Body of pancreas (tissue), 4 donors: ENCODE results near the gene EPHA10. TPM values are rescaled to one million over a fixed set of nuclear protein-coding genes. Genes with fewer than 3 reads are reported as not detected.

Experiments
- ATAC-seq: fragments of 150-250 bp; one replicate; pipeline ENCODE4 v1.9.1; 2016
- DNase-seq, 4 donors: peaks; one replicate each; pipeline ENCODE4 v3.0.0-alpha.2; 2019
- H3K27ac ChIP-seq, 4 donors: fragments of 200-600 bp; sonication (generic); 1 replicate in 3 of 4; 2 replicates in 1 of 4; pipeline versions ENCODE4 v1.5.1 to v1.6.1; 2016 to 2019; ENCODE audit warnings: mild to moderate bottlenecking in 1 of 4, mixed read lengths in 1 of 4, moderate library complexity in 1 of 4
- H3K27me3 ChIP-seq, 2 donors: fragments of 200-600 bp; sonication (generic); one replicate each; pipeline ENCODE4 v1.6.0; 2016; ENCODE audit warnings: mild to moderate bottlenecking in 1 of 2
- H3K36me3 ChIP-seq, 2 donors: fragments of 200-600 bp; sonication (generic); replicated peaks in 1 of 2; 2 replicates each; pipeline ENCODE4 v1.5.1; 2016; ENCODE audit warnings: low read depth in 2 of 2; ENCODE audit not compliant: insufficient read depth in 1 of 2
- H3K4me1 ChIP-seq: fragments of 200-600 bp; sonication (generic); one replicate; pipeline ENCODE4 v1.6.0; 2016
- H3K4me3 ChIP-seq, 2 donors: fragments of 200-600 bp; sonication (generic); 1 replicate in 1 of 2; 2 replicates in 1 of 2; pipeline ENCODE4 v1.5.1; 2016 to 2019
- H3K9me3 ChIP-seq, 3 donors: fragments of 200-600 bp; sonication (generic); 1 replicate in 2 of 3; 2 replicates in 1 of 3; pipeline ENCODE4 v1.5.1; 2016
- CTCF ChIP-seq, 7 experiments: fragments of 450-650 bp in 4 of 7; fragments of 200-600 bp in 3 of 7; sonication (generic) in 3 of 7; IDR thresholded peaks; one replicate each; pipeline ENCODE4 v1.5.1; 2016 to 2019; ENCODE audit warnings: antibody characterized with exemption in 7 of 7
- POLR2A ChIP-seq, 3 donors: fragments of 450-650 bp; IDR thresholded peaks; one replicate each; pipeline ENCODE4 v1.6.1; 2016; ENCODE audit warnings: antibody characterized with exemption in 3 of 3, mild to moderate bottlenecking in 2 of 3
- WGBS, 2 donors: methylation state at CpG; one replicate each; pipeline ENCODE4 v1.1.5; 2017; 5-methylcytosine and 5-hydroxymethylcytosine counted together
- intact Hi-C: fragments of 100-400 bp; cut with DNase I; formaldehyde crosslinking; loops from one replicate; pipeline ENCODE4 v1.15.1; 2023
- total RNA-seq, 2 donors: library from RNA; depleted of rRNA; stranded (reverse); fragments of >200 nt; gene quantifications; one replicate each; pipeline ENCODE4 v1.1.0, GENCODE V29; 2016

The EPHA10 gene
- total RNA-seq, 2 donors from 2014 or later: 1.6 to 2.0 TPM

DNA sequence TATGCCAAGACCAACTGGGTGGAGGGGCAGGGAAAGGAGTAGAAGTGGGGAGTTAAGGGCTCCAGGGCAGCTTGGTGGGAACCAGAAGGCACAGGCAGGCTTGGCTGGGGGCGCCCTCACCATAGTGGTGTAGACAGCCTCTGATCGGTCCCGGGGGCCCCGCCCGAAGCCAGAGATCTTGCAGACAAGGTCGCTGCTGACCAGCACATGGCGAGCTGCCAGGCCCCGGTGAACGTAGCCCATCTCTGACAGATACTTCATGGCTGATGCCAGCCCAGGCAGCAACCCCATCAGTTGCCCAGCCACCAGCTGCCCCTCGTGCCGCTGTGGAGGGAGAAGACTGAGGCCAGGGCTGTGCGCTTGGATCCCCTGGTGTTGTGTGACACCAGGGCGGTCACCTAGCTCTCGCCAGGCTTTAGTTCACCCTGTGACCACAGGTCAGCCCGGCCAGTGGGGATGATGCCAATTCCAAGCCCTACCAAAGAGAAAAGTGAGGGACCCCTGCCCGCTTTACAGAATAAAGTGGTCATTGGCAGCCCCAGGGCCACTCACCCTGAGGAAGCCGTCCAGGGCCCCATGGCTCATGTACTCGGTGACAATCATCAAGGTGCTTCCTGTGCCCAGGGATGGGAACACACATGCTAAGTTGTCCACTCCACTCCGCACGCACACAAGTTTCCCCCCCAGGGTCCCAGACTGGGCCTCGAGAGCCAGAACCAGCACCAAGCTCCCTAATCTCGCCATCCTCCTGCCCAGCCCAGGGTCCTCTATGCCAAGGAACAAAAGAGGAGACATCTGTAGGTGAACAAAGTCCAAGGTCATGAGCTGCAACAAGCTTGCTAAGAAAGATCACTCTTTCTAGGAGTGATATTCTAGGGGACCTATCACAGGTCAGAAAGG is 44.4 kb downstream of the EPHA10 start:
- TF ChIP-seq CTCF (IDR thresholded peaks at IDR 0.05) (no peak), POLR2A (IDR thresholded peaks at IDR 0.05) (no peak)
- H3K36me3 ChIP-seq: no peaks in the 10 kb centered on the region
- H3K27ac ChIP-seq: no peak overlapping the region
- 77 to 84% methylated on average over 13 to 20 of the region's 22 CpGs for WGBS, 2 donors
- ATAC-seq (no peak), DNase-seq (no peak)
- H3K27me3 ChIP-seq: no peaks in the 10 kb centered on the region
- no peaks in the 10 kb centered on the region for H3K4me1 ChIP-seq
- H3K9me3 ChIP-seq: no peaks in the 10 kb centered on the region
- no peak overlapping the region for H3K4me3 ChIP-seq
- intact Hi-C loops: no loop called here

DNA sequence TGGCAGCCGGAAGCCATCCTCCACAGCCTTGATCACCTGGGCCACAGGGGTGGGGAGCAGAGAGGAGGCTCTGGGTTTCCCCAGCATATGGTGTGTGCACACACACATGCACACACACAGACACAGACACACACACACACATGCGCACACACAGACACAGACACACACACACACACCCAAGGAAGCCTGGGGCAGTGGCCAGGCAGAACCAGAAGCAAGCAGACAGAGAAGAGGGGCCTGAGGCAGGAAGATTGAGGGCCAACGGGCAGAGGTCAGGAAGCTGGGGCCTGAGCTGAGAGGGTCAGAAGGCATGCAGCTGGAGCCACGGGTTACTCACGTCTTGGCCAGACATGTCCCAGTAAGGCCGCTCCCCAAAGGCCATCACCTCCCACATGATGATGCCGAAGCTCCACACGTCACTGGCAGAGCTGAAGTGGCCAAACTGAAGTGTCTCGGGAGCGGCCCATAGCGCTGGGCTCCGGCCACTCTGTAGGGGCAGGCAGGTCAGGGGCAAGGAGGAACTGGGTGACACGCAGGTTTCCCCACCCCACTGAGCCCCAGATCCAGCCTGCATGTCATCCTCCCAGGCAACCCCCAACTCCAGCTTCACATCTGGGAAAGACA is 45.2 kb downstream of the EPHA10 start:
- Histone ChIP-seq H3K9me3 (no peaks in the 10 kb centered on the region), H3K27me3 (no peaks in the 10 kb centered on the region), H3K36me3 (no peaks in the 10 kb centered on the region), H3K4me3 (no peak overlapping the region), H3K4me1 (no peaks in the 10 kb centered on the region), H3K27ac (no peak overlapping the region)
- DNase-seq (peak in 1 of 4 donors; percentile 13), ATAC-seq (no peak)
- WGBS, 2 donors: 78 to 82% methylated on average over 8 to 13 of the region's 13 CpGs
- TF ChIP-seq POLR2A (IDR thresholded peaks at IDR 0.05): no peak
- no peak for TF ChIP-seq CTCF (IDR thresholded peaks at IDR 0.05)
- intact Hi-C loops: no loop called here

DNA sequence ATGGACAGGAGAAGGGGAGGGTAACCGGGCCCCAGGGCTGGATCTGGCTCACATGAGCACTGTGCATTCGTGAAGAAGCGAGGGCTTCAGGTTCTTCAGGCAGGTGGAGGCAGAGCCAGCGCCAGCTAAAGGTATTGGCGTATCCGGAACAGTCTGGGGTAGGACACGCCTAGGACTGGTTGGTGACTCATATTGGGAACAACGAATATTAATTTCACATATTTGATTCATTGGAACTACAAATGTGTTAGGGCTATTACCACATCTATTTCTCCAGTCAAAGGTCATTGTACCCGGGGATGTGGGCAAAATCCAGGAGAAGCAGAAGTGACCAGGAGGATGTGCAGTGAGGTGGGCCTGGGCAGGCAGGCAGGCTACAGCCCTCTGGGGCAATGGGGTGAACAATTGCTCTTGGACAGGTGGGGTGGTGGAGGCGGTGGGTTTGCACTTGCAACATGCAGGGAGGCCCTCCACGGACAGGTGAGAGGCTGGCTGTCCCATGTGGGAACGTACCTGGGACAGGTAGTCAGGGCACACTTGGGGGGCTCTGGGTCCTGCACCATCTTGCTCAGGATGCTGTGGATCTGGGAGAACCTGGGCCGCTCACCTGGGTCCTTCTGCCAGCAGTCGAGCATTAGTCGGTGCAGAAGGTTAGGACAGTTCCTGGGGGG is 45.9 kb downstream of the EPHA10 start:
- ATAC-seq: no peak
- Histone ChIP-seq H3K27ac (no peak overlapping the region), H3K4me1 (no peaks in the 10 kb centered on the region), H3K27me3 (no peaks in the 10 kb centered on the region), H3K4me3 (no peak overlapping the region), H3K9me3 (no peaks in the 10 kb centered on the region), H3K36me3 (no peaks in the 10 kb centered on the region)
- TF ChIP-seq CTCF (IDR thresholded peaks at IDR 0.05) (no peak), POLR2A (IDR thresholded peaks at IDR 0.05) (no peak)
- DNase-seq: no peak
- intact Hi-C loops: no loop called here
- WGBS, 2 donors: 83 to 88% methylated on average over 10 to 15 of the region's 15 CpGs

DNA sequence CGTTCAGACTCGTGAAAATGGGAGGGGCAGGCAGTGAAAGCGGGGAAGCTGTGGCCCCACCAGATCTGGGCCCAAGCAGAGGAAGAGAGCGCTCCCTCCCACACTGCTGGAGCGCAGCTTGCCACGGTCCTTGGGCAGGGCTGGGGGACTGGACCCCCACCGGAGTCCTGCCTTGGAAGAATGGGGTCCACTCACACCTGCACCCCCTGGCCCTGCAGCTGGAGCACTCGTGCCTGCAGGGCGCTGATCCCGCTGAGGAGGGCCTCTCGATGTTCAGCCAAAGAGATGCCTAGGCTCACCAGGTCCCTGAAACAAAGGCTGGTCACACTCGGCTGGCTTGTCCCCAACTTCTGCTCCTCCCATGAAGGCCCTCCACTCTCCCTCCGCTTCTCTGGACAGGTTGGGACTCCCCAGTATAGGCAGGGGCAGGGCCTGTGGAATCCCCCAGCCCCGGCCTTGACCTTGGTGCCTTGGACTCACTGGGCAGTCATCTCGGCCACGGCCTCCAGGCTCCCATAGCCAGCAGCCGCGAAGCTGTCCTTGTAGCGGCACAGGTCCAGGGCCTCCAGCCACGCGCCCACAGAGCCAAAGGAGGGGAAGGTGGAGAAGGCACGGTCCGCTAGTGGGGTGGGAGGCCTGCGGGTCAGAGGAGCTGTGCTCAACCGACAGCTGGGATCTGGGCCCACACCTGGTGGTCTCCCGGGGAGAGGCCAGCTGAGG is 46.6 kb downstream of the EPHA10 start:
- DNase-seq (no peak), ATAC-seq (no peak)
- H3K27ac ChIP-seq: no peak overlapping the region
- no peak for TF ChIP-seq CTCF (IDR thresholded peaks at IDR 0.05)
- TF ChIP-seq POLR2A (IDR thresholded peaks at IDR 0.05): no peak
- H3K4me1 ChIP-seq: no peaks in the 10 kb centered on the region
- intact Hi-C loops: no loop called here
- no peak overlapping the region for H3K4me3 ChIP-seq
- no peaks in the 10 kb centered on the region for H3K9me3 ChIP-seq
- WGBS, 2 donors: 86 to 87% methylated on average over 11 to 23 of the region's 26 CpGs
- H3K36me3 ChIP-seq: no peaks in the 10 kb centered on the region
- no peaks in the 10 kb centered on the region for H3K27me3 ChIP-seq
